HCT116 (cell line): ENCODE results near the gene SACM1L. TPM values are rescaled to one million over a fixed set of nuclear protein-coding genes. Genes with fewer than 3 reads are reported as not detected.

Source experiments
- ATAC-seq: fragments of 200-7000 bp; cut with Tn5 transposase; 2 replicates; pipeline ENCODE4 v1.9.1; 2020; ENCODE audit warnings: mild to moderate bottlenecking, moderate library complexity
- BruUV-seq: library from RNA; stranded (reverse); fragments of 400-500 nt; replicated peaks from 2 replicates; lab custom pipeline; 2021; lab: Mats Ljungman, UMichigan
- CTCF ChIA-PET: fragments of 300-600 bp; sonication (Branson Sonifier 250); formaldehyde crosslinking; loops from one replicate; lab custom pipeline; 2021; ENCODE audit warnings: antibody characterized with exemption; lab: Charles Lee
- POLR2A ChIA-PET: fragments of 300-600, 350-600 bp; sonication (Branson Sonifier 250); formaldehyde crosslinking; loops from one replicate; lab custom pipeline; 2021; ENCODE audit warnings: antibody characterized with exemption; lab: Charles Lee
- RAD21 ChIA-PET, 2 experiments: fragments of 300-600 bp; sonication (Branson Sonifier 250); formaldehyde crosslinking; loops; one replicate each; lab custom pipeline; 2023; ENCODE audit warnings: low total read pairs in 2 of 2; ENCODE audit not compliant: uncharacterized antibody in 2 of 2, unreplicated experiment in 2 of 2, low non-redundant PET in 1 of 2; lab: Charles Lee
- DNase-seq: peaks from one replicate; pipeline ENCODE4 v3.0.0-alpha.2; 2010; ENCODE audit warnings: low read depth, low spot score
- H2AFZ ChIP-seq: fragments of 200-600 bp; shearing (Covaris generic), sonication (generic); 2 replicates; pipeline ENCODE4 v1.6.1; 2017; ENCODE audit warnings: low read depth, mixed run types, mixed read lengths, antibody characterized with exemption, low read length; ENCODE audit not compliant: poor library complexity, severe bottlenecking
- H3K27ac ChIP-seq: 2 replicates; pipeline ENCODE4 v1.5.1; 2012; ENCODE audit warnings: low read depth, low read length
- H3K27me3 ChIP-seq: fragments of 200-600 bp; sonication (generic); 2 replicates; pipeline ENCODE4 v1.6.1; 2016; ENCODE audit warnings: mixed run types, low read length, mixed read lengths; ENCODE audit not compliant: insufficient read depth
- H3K36me3 ChIP-seq, 2 experiments: fragments of 200-500 bp in 1 of 2; fragments of 200-600 bp in 1 of 2; sonication (Bioruptor generic) in 1 of 2; sonication (generic) in 1 of 2; 2 replicates each; pipeline versions ENCODE4 v1.5.1 to v1.6.1; 2014 to 2016; ENCODE audit warnings: low read length in 2 of 2, inconsistent platforms in 1 of 2, mixed read lengths in 1 of 2, mixed run types in 1 of 2; ENCODE audit not compliant: insufficient read depth in 2 of 2, control insufficient read depth in 1 of 2
- H3K4me1 ChIP-seq, 2 experiments: fragments of 200-600 bp in 1 of 2; sonication (generic) in 1 of 2; 2 replicates each; pipeline versions ENCODE4 v1.5.1 to v1.6.1; 2012 to 2017; ENCODE audit warnings: low read length in 2 of 2, inconsistent platforms in 1 of 2, mild to moderate bottlenecking in 1 of 2, mixed read lengths in 1 of 2, mixed run types in 1 of 2, moderate library complexity in 1 of 2; ENCODE audit not compliant: insufficient read depth in 2 of 2, control insufficient read depth in 1 of 2
- H3K4me2 ChIP-seq: fragments of 200-600 bp; sonication (generic); 2 replicates; pipeline ENCODE4 v1.6.1; 2017; ENCODE audit warnings: mixed run types, low read length, mixed read lengths
- H3K4me3 ChIP-seq, 2 experiments: fragments of 200-600 bp in 1 of 2; sonication (generic) in 1 of 2; replicated peaks in 1 of 2; 2 replicates each; pipeline ENCODE4 v1.5.1; 2011 to 2016; ENCODE audit warnings: low read length in 2 of 2, control low read depth in 1 of 2, low read depth in 1 of 2, mild to moderate bottlenecking in 1 of 2, mixed read lengths in 1 of 2, mixed run types in 1 of 2
- H3K79me2 ChIP-seq: fragments of 200-600 bp; sonication (generic); 2 replicates; pipeline ENCODE4 v1.6.1; 2017; ENCODE audit warnings: mild to moderate bottlenecking, mixed run types, low read length, moderate library complexity, mixed read lengths; ENCODE audit not compliant: insufficient read depth
- H3K9ac ChIP-seq: fragments of 200-600 bp; sonication (generic); 2 replicates; pipeline ENCODE4 v1.6.1; 2016; ENCODE audit warnings: low read length, mixed read lengths
- H3K9me2 ChIP-seq: fragments of 200-600 bp; sonication (generic), shearing (Covaris generic); 2 replicates; pipeline ENCODE4 v1.6.1; 2017; ENCODE audit warnings: mixed run types, mild to moderate bottlenecking, moderate library complexity; ENCODE audit not compliant: insufficient read depth
- H3K9me3 ChIP-seq, 2 experiments: fragments of 200-500 bp in 1 of 2; fragments of 200-600 bp in 1 of 2; sonication (Bioruptor generic) in 1 of 2; sonication (generic) in 1 of 2; 2 replicates each; pipeline ENCODE4 v1.6.1; 2014 to 2017; ENCODE audit warnings: low read length in 2 of 2, mixed read lengths in 2 of 2, inconsistent platforms in 1 of 2, low read depth in 1 of 2, mild to moderate bottlenecking in 1 of 2, mixed run types in 1 of 2, moderate library complexity in 1 of 2; ENCODE audit not compliant: control insufficient read depth in 1 of 2, insufficient read depth in 1 of 2
- H4K20me1 ChIP-seq: fragments of 200-600 bp; sonication (generic), shearing (Covaris generic); 2 replicates; pipeline ENCODE4 v1.6.1; 2017; ENCODE audit warnings: mixed run types, mild to moderate bottlenecking, moderate library complexity; ENCODE audit not compliant: insufficient read depth
- ATF3 ChIP-seq: IDR thresholded peaks from 2 replicates; pipeline ENCODE4 v1.6.1; 2012
- CBX3 ChIP-seq: IDR thresholded peaks from 2 replicates; pipeline ENCODE4 v1.6.1; 2012; ENCODE audit warnings: low read depth
- CEBPB ChIP-seq: IDR thresholded peaks from 2 replicates; pipeline ENCODE4 v1.6.1; 2012; ENCODE audit warnings: low read depth
- CTCF ChIP-seq, 3 experiments: fragments of 200-600 bp in 1 of 3; sonication (generic) in 1 of 3; IDR thresholded peaks in 2 of 3; conservative IDR thresholded peaks in 1 of 3; 2 replicates each; pipeline ENCODE4 v1.5.1; 2012 to 2017; ENCODE audit warnings: low read depth in 2 of 3, low read length in 2 of 3, antibody characterized with exemption in 1 of 3, borderline replicate concordance in 1 of 3, control low read depth in 1 of 3, mild to moderate bottlenecking in 1 of 3, mixed read lengths in 1 of 3, mixed run types in 1 of 3, moderate library complexity in 1 of 3; ENCODE audit not compliant: insufficient read depth in 1 of 3
- EGR1 ChIP-seq: IDR thresholded peaks from 2 replicates; pipeline ENCODE4 v1.6.1; 2012; ENCODE audit warnings: low read depth
- ELF1 ChIP-seq: IDR thresholded peaks from 2 replicates; pipeline ENCODE4 v1.6.1; 2012; ENCODE audit warnings: low read depth, borderline replicate concordance
- EZH2phosphoT487 ChIP-seq: fragments of 200-600 bp; IDR thresholded peaks from 2 replicates; pipeline ENCODE4 v1.6.1; 2018; ENCODE audit warnings: antibody characterized with exemption, borderline replicate concordance
- FOSL1 ChIP-seq: IDR thresholded peaks from 2 replicates; pipeline ENCODE4 v1.6.1; 2012; ENCODE audit warnings: low read depth
- MAX ChIP-seq: IDR thresholded peaks from 2 replicates; pipeline ENCODE4 v1.6.1; 2012
- POLR2A ChIP-seq: IDR thresholded peaks from 2 replicates; pipeline ENCODE4 v1.7.0; 2011; ENCODE audit warnings: borderline replicate concordance; ENCODE audit not compliant: insufficient read depth, insufficient read length; ENCODE audit errors: extremely low read depth
- POLR2AphosphoS5 ChIP-seq: IDR thresholded peaks from 2 replicates; pipeline ENCODE4 v1.6.1; 2011; ENCODE audit warnings: mild to moderate bottlenecking, low read depth, low read length, moderate library complexity
- RAD21 ChIP-seq: IDR thresholded peaks from 2 replicates; pipeline ENCODE4 v1.6.1; 2012; ENCODE audit warnings: low read depth, mild to moderate bottlenecking
- SIN3A ChIP-seq: IDR thresholded peaks from 2 replicates; pipeline ENCODE4 v1.6.1; 2012; ENCODE audit warnings: low read depth
- SP1 ChIP-seq: IDR thresholded peaks from 2 replicates; pipeline ENCODE4 v1.6.1; 2012; ENCODE audit warnings: low read depth
- SRF ChIP-seq: IDR thresholded peaks from 2 replicates; pipeline ENCODE4 v1.6.1; 2012; ENCODE audit warnings: low read depth
- TCF7L2 ChIP-seq: IDR thresholded peaks from 2 replicates; pipeline ENCODE4 v1.7.0; 2011; ENCODE audit warnings: borderline replicate concordance, inconsistent platforms; ENCODE audit not compliant: insufficient read depth, insufficient read length; ENCODE audit errors: extremely low read depth
- YY1 ChIP-seq: IDR thresholded peaks from 2 replicates; pipeline ENCODE4 v1.6.1; 2011; ENCODE audit warnings: low read length, low read depth, moderate library complexity, mild to moderate bottlenecking; ENCODE audit not compliant: insufficient replicate concordance; ENCODE audit errors: extremely low read depth
- ZBTB33 ChIP-seq: IDR thresholded peaks from 2 replicates; pipeline ENCODE4 v1.6.1; 2011; ENCODE audit warnings: mild to moderate bottlenecking, low read length, moderate library complexity; ENCODE audit not compliant: insufficient replicate concordance; ENCODE audit errors: extremely low read depth
- ZFX ChIP-seq: fragments of 450-650 bp; IDR thresholded peaks from 2 replicates; pipeline ENCODE4 v1.6.1; 2017
- ZNF274 ChIP-seq: fragments of 200-500 bp; sonication (Bioruptor generic); IDR thresholded peaks from 2 replicates; pipeline ENCODE4 v1.6.1; 2014; ENCODE audit warnings: mild to moderate bottlenecking, low read depth, low read length, inconsistent platforms
- intact Hi-C: fragments of 100-400 bp; cut with micrococcal nuclease; formaldehyde crosslinking; loops from 2 replicates; pipeline ENCODE4 v1.10.0; 2022
- total RNA-seq: library from RNA; stranded (reverse); gene quantifications from one replicate; pipeline ENCODE4 v1.2.1, GENCODE V29; 2021; ENCODE audit not compliant: unreplicated experiment

SACM1L gene
- total RNA-seq, 1 experiment from 2014 or later = 27.3 TPM

- H3K79me2 ChIP-seq = peaks cover 61% of the 10 kb centered on the region
- no peaks in the 10 kb centered on the region for H3K27me3 ChIP-seq
- DNase-seq (no peak), ATAC-seq (no peak)
- H3K36me3 ChIP-seq = no peaks in the 10 kb centered on the region
- CTCF ChIA-PET = no interaction called here
- no peaks in the 10 kb centered on the region for H3K9me2 ChIP-seq
- no peaks in the 10 kb centered on the region for H3K9me3 ChIP-seq
- peaks cover 0 to 15% of the 10 kb centered on the region in 2 experiments; a peak in 1 of 4 replicates for H3K4me1 ChIP-seq
- H2AFZ ChIP-seq = no peak overlapping the region
- no peak overlapping the region for H3K9ac ChIP-seq
- intact Hi-C loops = loop anchor here (2.0 kb wide), 2 partner anchors 65 to 621 kb away; no protein-coding TSS in a partner anchor
- POLR2A ChIA-PET = no interaction called here
- H3K4me2 ChIP-seq = no peak overlapping the region
- TF ChIP-seq ATF3 (no peak), FOSL1 (no peak), ELF1 (no peak), EGR1 (no peak), TCF7L2 (no peak), SIN3A (no peak), POLR2A (no peak), RAD21 (no peak), ZBTB33 (no peak), CBX3 (no peak), SRF (no peak), EZH2phosphoT487 (no peak), CEBPB (no peak), MAX (no peak), ZFX (no peak), ZNF274 (no peak), CTCF (IDR thresholded peaks at IDR 0.05 in 2 of 3, conservative IDR thresholded peaks at IDR 0.05 in 1 of 3; ENCODE audit: borderline replicate concordance in 1 of 3, insufficient read depth in 1 of 3, low read depth in 2 of 3, low read length in 2 of 3) (no peak), SP1 (no peak), POLR2AphosphoS5 (no peak), YY1 (no peak)
- TF ChIP-seq, all 23 proteins: peak for 0
- no peak overlapping the region for H3K27ac ChIP-seq
- peaks cover 4% of the 10 kb centered on the region; the same call in 1 of the 2 replicates for H4K20me1 ChIP-seq
- BruUV-seq = no TSS peak
- RAD21 ChIA-PET = no interaction called here
- no peak overlapping the region for H3K4me3 ChIP-seq
Measured at GRCh38 chr3:45657853-45658252, 31.3 kb upstream of the SACM1L start.
